T47D (cell line): ENCODE results near the gene FBN2.
"Not testable (repeated sequence)": the region's sequence is repeated elsewhere in the genome, so short reads cannot be mapped to it uniquely, and the experiment has no call there.

Experiments
- DNase-seq, 2 experiments: peaks; one replicate each; pipeline versions ENCODE4 v3.0.0 to v3.0.0-alpha.2; 2011 to 2012; ENCODE audit warnings: low read depth in 1 of 2, low spot score in 1 of 2
- JUND ChIP-seq: IDR thresholded peaks from 2 replicates; pipeline ENCODE4 v1.6.1; 2012; ENCODE audit warnings: low read depth
- in situ Hi-C: cut with HindIII; loops from 2 replicates; pipeline ENCODE4 v1.10.0; 2016; ENCODE audit warnings: low sequenced_read_pairs, low pct_unique_long_range_greater_than_20kb

The FBN2 gene

GRCh38 chr5:128426090-128426534, 111.9 kb downstream of the FBN2 start:
- DNase-seq: no peak
- TF ChIP-seq JUND: no peak
- in situ Hi-C loops: no loop called here

- no peak for TF ChIP-seq JUND
- DNase-seq: no peak
- in situ Hi-C loops: no loop called here
Observed at GRCh38 chr5:128424646-128425045, 113.4 kb downstream of the FBN2 start.

- no peak for TF ChIP-seq JUND
- DNase-seq: no peak
- in situ Hi-C loops: no loop called here
Observed at GRCh38 chr5:128422612-128423011, 115.4 kb downstream of the FBN2 start.

GRCh38 chr5:128414469-128414868, 123.6 kb downstream of the FBN2 start:
- no peak for TF ChIP-seq JUND
- in situ Hi-C loops: no loop called here
- DNase-seq: no peak

- no peak for DNase-seq
- in situ Hi-C loops: no loop called here
- no peak for TF ChIP-seq JUND
Observed at GRCh38 chr5:128413356-128413755, 124.7 kb downstream of the FBN2 start.

GRCh38 chr5:128412145-128412930, 125.7 kb downstream of the FBN2 start:
- peak in 1 of 2 experiments; percentile 2 for DNase-seq
- in situ Hi-C loops: no loop called here
- no peak for TF ChIP-seq JUND

- in situ Hi-C loops: no loop called here
- no peak for TF ChIP-seq JUND
- DNase-seq: no peak
Observed at GRCh38 chr5:128409166-128409800, 128.8 kb downstream of the FBN2 start.

- no peak for TF ChIP-seq JUND
- DNase-seq: no peak
- in situ Hi-C loops: no loop called here
Observed at GRCh38 chr5:128408622-128409021, 129.4 kb downstream of the FBN2 start.

- TF ChIP-seq JUND: no peak
- DNase-seq: no peak
- in situ Hi-C loops: no loop called here
Observed at GRCh38 chr5:128407944-128408343, 130.1 kb downstream of the FBN2 start.

- no peak for DNase-seq
- in situ Hi-C loops: no loop called here
- TF ChIP-seq JUND: no peak
Observed at GRCh38 chr5:128406803-128407202, 131.2 kb downstream of the FBN2 start.

- DNase-seq: no peak
- in situ Hi-C loops: no loop called here
- no peak for TF ChIP-seq JUND
Observed at GRCh38 chr5:128405159-128405558, 132.9 kb downstream of the FBN2 start.

GRCh38 chr5:128403333-128403732, 134.7 kb downstream of the FBN2 start:
- no peak for DNase-seq
- no peak for TF ChIP-seq JUND
- in situ Hi-C loops: no loop called here

- TF ChIP-seq JUND: no peak
- in situ Hi-C loops: no loop called here
- no peak for DNase-seq
Observed at GRCh38 chr5:128402506-128402905, 135.5 kb downstream of the FBN2 start.

GRCh38 chr5:128400766-128401165, 137.3 kb downstream of the FBN2 start:
- in situ Hi-C loops, DNase-seq: not testable (repeated sequence)
